ENCODE data around the gene OSMR.
"Not testable (repeated sequence)": the region's sequence is repeated elsewhere in the genome, so short reads cannot be mapped to it uniquely, and the experiment has no call there.

The OSMR gene

DNA sequence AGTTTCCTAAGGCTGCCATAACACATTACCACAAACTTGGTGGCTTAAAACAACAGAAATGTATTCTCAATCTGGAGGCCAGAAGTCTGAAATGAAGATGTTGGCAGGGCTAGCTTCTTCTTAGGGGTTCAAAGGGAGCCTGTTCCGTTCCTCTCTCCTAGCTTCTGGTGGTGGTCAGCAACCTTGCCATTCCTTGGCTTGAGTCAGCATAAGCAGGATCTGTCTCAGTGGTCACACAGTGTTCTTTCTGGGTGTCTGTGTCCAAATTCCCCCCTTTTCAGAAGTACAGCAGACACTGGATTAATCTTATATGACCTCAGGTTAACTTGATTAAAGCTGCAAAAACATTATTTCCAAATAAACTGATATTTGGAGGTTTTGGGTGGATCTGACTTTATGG is 2.1 kb upstream of the OSMR start:
- DNase-seq (ENCODE audit: low read depth), result no peak
- H3K4me3 ChIP-seq (ENCODE audit: low read depth, low read length), result no peak overlapping the region
- TF ChIP-seq CTCF (IDR thresholded peaks at IDR 0.05; ENCODE audit: low read depth, low read length, missing control alignments), result no peak

- TF ChIP-seq CTCF (IDR thresholded peaks at IDR 0.05; ENCODE audit: low read depth, low read length, missing control alignments), result no peak
- no peak for DNase-seq (ENCODE audit: low read depth)
- no peak overlapping the region for H3K4me3 ChIP-seq (ENCODE audit: low read depth, low read length)
Measured at GRCh38 chr5:38846379-38847011, 683 bp downstream of the OSMR start.

GRCh38 chr5:38847559-38848347 is 1.9 kb downstream of the OSMR start:
- TF ChIP-seq CTCF (IDR thresholded peaks at IDR 0.05; ENCODE audit: low read depth, low read length, missing control alignments), result no peak
- H3K4me3 ChIP-seq (ENCODE audit: low read depth, low read length), result no peak overlapping the region
- no peak for DNase-seq (ENCODE audit: low read depth)

- DNase-seq (ENCODE audit: low read depth), result no peak
- no peak overlapping the region for H3K4me3 ChIP-seq (ENCODE audit: low read depth, low read length)
- TF ChIP-seq CTCF (IDR thresholded peaks at IDR 0.05; ENCODE audit: low read depth, low read length, missing control alignments), result no peak
Measured at GRCh38 chr5:38848637-38849036, 2.8 kb downstream of the OSMR start.

- H3K4me3 ChIP-seq (ENCODE audit: low read depth, low read length); DNase-seq (ENCODE audit: low read depth): not testable (repeated sequence)
Measured at GRCh38 chr5:38851640-38852039, 5.8 kb downstream of the OSMR start.

- H3K4me3 ChIP-seq (ENCODE audit: low read depth, low read length), result no peak overlapping the region
- no peak for TF ChIP-seq CTCF (IDR thresholded peaks at IDR 0.05; ENCODE audit: low read depth, low read length, missing control alignments)
- DNase-seq (ENCODE audit: low read depth), result no peak
Measured at GRCh38 chr5:38853753-38854470, 8.1 kb downstream of the OSMR start.

DNA sequence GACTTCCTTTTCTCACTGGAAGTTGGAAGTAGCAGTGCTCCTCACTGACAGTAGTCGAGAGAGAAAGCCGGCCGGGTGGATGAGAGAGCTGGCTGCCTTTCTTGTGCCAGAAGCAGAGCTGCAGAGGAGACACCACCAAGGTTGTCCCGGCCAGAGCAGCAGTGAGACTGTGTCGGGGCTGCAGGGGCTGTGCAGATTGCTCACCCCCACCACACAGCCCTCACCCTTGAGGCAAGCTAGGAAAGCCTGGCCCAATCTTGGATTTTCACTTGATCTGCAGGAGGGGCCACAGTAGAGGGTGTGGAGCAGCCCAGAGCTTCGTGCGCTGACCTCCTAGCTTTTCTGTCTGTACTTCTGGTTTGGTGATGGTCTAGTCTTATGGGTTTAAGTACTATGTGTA is 9.1 kb downstream of the OSMR start:
- DNase-seq (ENCODE audit: low read depth), result no peak
- no peak overlapping the region for H3K4me3 ChIP-seq (ENCODE audit: low read depth, low read length)
- no peak for TF ChIP-seq CTCF (IDR thresholded peaks at IDR 0.05; ENCODE audit: low read depth, low read length, missing control alignments)
